Stimulated activated CD4-positive, alpha-beta T cell treated with anti-CD3 and anti-CD28 coated beads, Interleukin-1b, Interleukin-23, amount 100 ng/mL, for 24 hours (primary cell): ENCODE results near the gene PDYN.

Experiments
- DNase-seq, 4 experiments: peaks; one replicate each; pipeline ENCODE4 v3.0.0-alpha.2; 2020; ENCODE audit warnings: low read depth in 4 of 4, low spot score in 1 of 4

PDYN gene

GRCh38 chr20:1935696-1936366 lies 58.0 kb downstream of the PDYN start:
- DNase-seq: no peak

GRCh38 chr20:1934721-1935573 lies 58.9 kb downstream of the PDYN start:
- no peak for DNase-seq

GRCh38 chr20:1934156-1934555 lies 59.7 kb downstream of the PDYN start:
- DNase-seq: no peak

GRCh38 chr20:1933465-1933870 lies 60.4 kb downstream of the PDYN start:
- DNase-seq: no peak

GRCh38 chr20:1932971-1933370 lies 60.9 kb downstream of the PDYN start:
- no peak for DNase-seq

GRCh38 chr20:1931830-1932229 lies 62.0 kb downstream of the PDYN start:
- no peak for DNase-seq

GRCh38 chr20:1930165-1930564 lies 63.7 kb downstream of the PDYN start:
- no peak for DNase-seq

- no peak for DNase-seq
Measured at GRCh38 chr20:1929460-1929859, 64.4 kb downstream of the PDYN start.

GRCh38 chr20:1928782-1929181 lies 65.1 kb downstream of the PDYN start:
- no peak for DNase-seq
